ENCODE measurements around the gene FBXO46.
A peak's percentile ranks its signal among the peaks of the same experiment; 100 is the strongest.
"Not testable (repeated sequence)": the region's sequence is repeated elsewhere in the genome, so short reads cannot be mapped to it uniquely, and the experiment has no call there.

Gene FBXO46

DNA sequence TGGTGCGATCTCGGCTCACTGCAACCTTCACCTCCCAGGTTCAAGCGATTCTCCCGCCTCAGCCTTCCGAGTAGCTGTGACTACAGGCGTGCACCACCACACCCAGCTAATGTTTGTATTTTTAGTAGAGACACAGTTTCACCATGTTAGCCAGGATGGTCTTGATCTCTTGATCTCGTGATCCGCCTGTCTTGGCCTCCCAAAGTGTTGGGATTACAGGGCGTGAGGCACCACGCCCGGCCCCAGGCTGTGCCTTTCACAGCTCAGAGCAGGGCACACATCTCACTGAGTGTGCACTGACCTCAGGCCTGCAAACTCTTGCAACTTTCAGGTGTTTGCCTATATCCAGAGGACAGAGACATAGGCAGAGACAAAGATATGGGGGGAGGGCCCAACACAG is 45.7 kb downstream of the FBXO46 start:
- DNase-seq (ENCODE audit: low read depth in 2 of 2), result not testable (repeated sequence)

DNA sequence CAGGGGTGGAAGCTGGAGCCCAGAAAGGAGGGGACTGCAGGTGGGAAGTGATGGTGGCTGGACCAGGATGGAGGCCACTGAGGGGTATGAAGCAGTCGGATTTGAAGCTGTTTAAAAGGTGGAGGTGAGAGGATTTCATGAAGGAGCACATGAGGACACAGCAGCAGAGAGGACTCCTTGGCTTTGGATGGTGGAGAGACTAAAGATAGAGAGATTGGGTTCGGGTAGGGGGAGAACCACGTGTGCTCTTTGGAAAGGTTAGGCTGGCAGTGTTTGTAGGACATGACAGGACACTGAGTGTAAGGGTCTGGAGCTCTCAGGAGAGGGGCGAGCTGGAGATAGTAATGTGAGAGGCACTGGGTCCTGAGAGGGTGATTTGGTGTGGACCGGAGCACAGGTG is 47.8 kb downstream of the FBXO46 start:
- DNase-seq (ENCODE audit: low read depth in 2 of 2), result no peak

DNA sequence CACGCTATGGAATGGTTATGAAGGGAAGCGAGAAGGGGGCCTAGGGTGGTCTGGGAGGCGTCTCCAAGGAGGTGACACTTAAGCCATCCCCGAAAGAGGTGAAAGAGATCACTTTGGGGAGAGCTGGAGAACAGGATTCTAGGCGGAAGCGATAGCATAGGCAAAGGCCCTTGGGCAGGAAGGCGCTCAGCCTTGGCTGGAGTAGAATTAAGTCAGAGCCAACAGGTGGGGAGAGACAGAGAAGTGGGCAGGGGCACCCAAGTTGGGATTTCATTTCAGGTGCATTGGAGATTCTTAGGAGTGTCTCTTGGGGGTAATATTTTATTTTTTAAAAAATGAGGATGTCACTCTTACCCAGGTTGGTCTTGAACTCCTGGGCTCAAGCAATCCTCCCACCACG is 48.6 kb downstream of the FBXO46 start:
- DNase-seq (ENCODE audit: low read depth in 2 of 2), result no peak

DNA sequence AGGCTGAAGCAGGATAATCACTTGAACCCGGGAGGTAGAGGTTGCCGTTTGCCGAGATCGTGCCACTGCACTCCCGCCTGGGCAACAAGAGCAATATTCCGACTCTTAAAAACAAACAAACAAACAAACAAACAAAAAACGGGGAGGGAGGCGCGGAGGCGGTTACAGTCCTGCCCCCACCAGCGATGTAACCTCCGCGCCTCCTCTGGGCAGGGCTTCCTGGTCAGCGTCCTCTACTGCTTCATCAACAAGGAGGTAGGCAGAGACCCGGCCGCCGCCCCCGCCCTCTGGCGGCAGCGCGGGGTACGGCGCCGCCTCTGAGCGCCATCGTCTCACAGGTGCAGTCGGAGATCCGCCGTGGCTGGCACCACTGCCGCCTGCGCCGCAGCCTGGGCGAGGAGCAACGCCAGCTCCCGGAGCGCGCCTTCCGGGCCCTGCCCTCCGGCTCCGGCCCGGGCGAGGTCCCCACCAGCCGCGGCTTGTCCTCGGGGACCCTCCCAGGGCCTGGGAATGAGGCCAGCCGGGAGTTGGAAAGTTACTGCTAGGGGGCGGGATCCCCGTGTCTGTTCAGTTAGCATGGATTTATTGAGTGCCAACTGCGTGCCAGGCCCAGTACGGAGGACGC is 49.2 kb downstream of the FBXO46 start:
- DNase-seq (ENCODE audit: low read depth in 2 of 2), result peak in 1 of 2 experiments; percentile 35

DNA sequence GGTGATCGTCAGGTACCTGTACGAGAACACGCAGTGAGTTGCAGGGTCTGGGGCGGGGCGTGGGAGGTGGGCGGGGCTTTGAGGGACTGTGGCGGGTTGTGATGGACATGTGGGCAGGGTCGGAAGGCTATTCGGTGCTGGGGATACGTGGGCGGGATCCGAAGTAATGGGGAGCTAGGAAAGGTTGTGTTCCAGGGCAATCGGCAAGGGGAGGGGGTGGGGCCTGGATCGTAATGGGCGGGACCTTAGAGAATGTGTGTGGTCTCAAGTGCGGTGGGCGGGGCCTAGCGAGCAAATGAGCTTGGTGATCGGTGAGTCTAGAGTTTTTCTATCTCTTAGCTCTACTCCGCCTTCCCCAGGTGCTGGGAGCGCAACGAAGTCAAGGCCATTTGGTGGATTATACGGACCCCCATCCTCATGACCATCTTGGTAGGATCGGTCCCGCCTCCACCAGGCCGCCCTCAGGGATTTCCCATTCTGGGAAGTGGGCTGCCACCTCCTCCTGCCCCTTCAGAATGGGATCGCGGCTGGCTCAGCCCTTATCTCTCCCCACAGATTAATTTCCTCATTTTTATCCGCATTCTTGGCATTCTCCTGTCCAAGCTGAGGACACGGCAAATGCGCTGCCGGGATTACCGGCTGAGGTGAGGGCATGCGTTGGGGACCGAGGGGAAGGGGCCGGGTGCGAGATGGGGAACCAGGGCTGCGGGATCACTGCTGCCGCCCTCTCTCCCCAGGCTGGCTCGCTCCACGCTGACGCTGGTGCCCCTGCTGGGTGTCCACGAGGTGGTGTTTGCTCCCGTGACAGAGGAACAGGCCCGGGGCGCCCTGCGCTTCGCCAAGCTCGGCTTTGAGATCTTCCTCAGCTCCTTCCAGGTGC is 53.1 kb downstream of the FBXO46 start:
- peak in 1 of 2 experiments; percentile 39 for DNase-seq (ENCODE audit: low read depth in 2 of 2)

DNA sequence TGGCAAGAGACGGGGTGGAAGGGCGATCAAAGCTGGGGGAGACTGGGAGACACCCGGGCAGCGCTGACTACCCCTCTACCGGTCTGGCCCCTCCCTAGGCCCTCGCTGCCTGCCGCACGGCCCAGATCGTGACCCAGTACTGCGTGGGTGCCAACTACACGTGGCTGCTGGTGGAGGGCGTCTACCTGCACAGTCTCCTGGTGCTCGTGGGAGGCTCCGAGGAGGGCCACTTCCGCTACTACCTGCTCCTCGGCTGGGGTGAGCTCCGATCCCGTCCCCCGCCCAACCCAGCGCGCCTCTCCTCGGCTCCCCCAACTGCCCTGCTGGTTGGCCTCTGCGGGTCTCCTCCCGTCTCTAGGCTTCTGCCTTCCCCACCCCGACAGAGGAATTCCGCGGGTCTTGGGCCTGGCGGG is 53.8 kb downstream of the FBXO46 start:
- DNase-seq (ENCODE audit: low read depth in 2 of 2), result no peak

DNA sequence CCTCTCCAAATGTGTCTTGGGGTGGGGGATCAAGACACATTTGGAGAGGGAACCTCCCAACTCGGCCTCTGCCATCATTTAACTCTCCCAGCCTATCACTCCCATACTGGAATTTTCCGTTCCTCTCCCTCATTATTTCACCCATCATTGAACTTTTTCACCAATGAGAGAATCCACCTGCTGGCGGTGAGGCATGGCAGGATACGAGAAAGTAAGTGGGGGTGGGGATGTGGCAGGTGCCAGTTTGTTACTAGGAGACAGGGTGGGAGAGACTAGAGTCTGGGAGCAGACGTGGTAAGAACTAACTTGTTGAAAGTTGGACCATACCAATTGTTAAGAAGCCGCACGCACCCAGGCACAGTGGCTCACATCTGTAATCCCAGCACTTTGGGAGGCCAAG is 55.8 kb downstream of the FBXO46 start:
- DNase-seq (ENCODE audit: low read depth in 2 of 2), result no peak

DNA sequence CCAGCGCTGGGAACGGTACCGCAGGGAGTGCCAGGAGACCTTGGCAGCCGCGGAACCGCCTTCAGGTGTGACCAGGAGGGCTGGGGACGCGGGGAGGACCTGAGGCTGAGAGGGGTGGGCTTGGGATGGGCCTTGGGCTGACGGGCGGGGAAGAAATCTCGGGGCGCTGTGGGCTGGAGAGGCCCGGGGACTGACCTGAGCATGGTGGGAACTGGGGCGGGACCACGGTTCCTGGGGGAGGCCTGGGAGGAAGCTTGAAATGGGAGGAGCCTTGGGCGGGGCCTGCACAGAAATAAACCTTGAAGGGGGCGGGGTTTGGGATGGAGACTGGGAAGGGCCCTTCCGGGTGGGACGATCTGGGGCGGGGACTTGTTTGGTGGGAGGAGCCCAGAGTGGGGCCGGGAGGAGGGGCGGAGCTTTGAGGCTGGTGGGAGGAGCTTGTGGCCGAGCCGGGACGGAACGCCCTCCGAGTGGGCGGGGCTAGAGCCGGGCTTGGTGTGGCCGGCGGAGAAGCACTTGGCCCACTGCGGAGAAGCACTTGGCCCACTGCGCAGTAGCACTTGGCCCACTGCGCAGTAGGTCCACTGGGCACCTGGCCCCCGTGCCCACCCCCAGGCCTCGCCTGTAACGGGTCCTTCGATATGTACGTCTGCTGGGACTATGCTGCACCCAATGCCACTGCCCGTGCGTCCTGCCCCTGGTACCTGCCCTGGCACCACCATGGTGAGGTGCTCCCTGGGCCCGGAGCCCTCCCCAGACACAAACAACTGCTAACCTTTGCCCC is 59.8 kb downstream of the FBXO46 start:
- peak; percentile 40 to 41 for DNase-seq (ENCODE audit: low read depth in 2 of 2)

DNA sequence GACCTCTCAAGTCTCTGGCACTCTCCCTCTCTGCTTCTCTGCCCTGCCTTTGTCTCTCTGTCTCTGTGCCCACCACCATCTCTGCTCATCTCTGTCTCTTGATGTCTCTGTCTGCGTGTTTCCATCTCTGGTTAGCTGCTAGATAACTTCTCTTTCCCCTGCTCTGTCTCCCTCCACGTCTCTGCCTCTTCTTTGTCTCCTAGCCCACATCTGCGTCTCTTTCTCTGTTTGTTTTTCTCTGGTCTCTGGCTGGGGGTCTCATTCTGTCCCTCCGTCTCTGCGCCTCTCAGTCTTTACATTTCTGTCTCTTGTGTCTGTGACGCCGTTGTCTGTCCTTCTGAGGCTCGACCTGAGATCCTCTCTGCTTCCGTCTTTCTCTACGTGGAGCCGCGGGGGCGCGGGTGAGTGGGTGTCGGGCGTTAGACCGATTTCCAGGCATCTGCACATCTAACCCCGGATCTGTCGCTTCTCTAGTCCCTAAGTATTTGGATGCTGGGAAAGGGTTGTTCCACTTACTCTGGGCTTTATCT is 62.3 kb downstream of the FBXO46 start:
- DNase-seq (ENCODE audit: low read depth in 2 of 2), result no peak

DNA sequence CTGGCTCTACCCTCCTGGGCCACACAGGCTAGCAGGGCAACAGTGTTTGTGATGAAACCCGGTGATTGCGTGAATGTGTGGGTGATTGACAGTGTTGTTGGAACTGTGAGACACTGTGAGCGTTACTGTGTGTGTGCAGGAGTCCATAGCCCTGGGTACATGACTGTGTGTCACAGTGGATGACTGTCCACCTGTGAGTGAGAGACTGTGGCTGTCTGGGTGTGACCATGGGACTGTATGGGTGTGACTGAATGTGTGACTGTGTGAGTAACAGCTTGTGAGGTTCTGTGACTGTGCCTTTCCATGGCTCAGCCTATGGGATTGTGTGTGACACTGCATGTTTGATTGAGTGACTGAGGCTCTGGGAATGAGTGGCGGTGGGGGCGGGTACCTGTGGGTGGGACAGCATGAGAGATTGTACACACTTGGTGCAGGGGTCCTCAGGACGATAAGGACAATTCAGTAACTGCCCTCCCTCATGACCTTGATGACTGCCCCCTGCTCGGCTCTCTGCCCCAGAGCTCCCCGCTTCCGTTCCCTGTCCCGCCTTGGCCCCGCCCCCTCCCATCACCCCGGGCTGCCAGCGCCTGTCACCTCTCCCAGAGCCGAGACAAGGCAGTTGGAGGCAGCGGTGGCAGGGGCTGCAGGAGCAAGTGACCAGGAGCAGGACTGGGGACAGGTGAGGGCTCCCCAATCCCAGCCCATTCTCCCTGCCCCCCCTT is 62.9 kb downstream of the FBXO46 start, which contains the start of gene GIPR:
GIPR (plus strand) TSS at position 602 of the 722 bp plus-strand sequence. CDS start 1,300 bp downstream, outside the sequence.
- no peak for DNase-seq (ENCODE audit: low read depth in 2 of 2)

DNA sequence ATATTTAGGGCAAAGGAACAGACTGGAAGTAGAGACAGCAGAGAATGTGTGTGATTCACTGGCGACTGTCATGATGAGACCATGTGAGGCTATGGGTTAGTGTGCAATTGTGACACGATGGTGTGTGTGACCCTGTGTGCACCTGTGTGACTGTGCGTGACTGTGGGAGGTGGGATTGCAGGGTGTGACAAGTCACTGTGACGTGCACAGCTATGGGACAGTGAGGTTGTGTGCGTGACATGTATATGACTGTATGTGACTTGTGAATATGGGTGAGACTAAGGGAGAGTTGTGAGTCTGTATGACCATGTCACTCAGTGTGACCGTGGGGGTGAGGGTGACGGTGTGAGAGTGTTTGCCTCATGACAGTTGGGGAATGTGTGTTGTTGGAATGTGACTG is 66.1 kb downstream of the FBXO46 start:
- no peak for DNase-seq (ENCODE audit: low read depth in 2 of 2)

DNA sequence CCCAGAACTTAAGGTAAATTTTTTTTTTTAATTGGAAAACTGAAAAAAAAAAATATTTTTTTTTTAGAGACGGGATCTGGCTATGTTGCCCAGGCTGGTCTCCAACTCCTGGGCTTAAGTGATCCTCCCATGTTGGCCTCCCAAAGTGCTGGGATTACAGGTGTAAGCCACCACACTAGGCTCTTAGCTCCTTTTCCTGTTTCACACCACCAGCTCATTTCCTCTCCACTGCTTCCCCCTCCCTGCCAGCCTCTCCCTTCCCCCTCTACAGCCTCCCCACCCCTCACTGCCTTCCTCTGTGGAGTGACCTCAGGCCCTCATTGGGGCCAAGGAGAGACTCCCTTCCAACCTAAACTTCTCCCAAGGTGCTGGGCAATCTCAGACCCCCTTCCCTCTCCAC is 66.9 kb downstream of the FBXO46 start:
- DNase-seq (ENCODE audit: low read depth in 2 of 2), result no peak

DNA sequence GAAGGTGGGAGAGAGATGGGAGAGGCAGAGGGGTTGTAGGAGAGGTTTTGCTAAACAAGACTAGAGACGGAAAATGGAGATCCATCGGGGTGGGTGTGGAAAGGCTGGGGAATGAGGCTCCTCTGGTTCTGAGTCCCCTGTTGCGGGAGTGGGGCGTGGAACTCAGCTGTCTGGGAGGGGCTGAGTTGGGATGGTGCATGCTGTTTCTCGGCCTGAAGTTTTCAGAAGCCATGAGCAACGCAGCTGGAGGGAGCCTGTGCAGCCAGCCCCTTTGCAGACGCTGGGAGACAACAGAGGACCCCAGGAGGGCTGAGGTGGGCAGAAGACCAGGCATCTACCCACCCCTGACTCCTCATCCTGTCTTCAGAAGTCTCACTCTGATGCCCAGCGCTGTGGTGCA is 70.1 kb downstream of the FBXO46 start:
- no peak for DNase-seq (ENCODE audit: low read depth in 2 of 2)
